Lower leg skin (tissue), 4 donors: ENCODE data around the gene GTF3A. TPM values are rescaled to one million over a fixed set of nuclear protein-coding genes. Genes with fewer than 3 reads are reported as not detected.

Experiments used
- DNase-seq, 2 donors: peaks; one replicate each; pipeline ENCODE4 v3.0.0-alpha.2; 2019; ENCODE audit warnings: low spot score in 2 of 2
- H3K4me3 ChIP-seq: fragments of 200-600 bp; sonication (generic); 2 replicates; pipeline ENCODE4 v1.5.1; 2017; ENCODE audit warnings: mild to moderate bottlenecking, low read depth; ENCODE audit not compliant: poor library complexity, severe bottlenecking
- CTCF ChIP-seq, 3 donors: fragments of 450-650 bp; IDR thresholded peaks; one replicate each; pipeline ENCODE4 v1.5.1; 2016; ENCODE audit warnings: antibody characterized with exemption in 3 of 3, mild to moderate bottlenecking in 3 of 3, moderate library complexity in 2 of 3
- POLR2A ChIP-seq, 2 donors: fragments of 450-650 bp; IDR thresholded peaks; one replicate each; pipeline ENCODE4 v1.6.1; 2016 to 2017; ENCODE audit warnings: antibody characterized with exemption in 2 of 2, mild to moderate bottlenecking in 1 of 2, moderate library complexity in 1 of 2
- WGBS, 2 donors: methylation state at CpG; one replicate each; pipeline ENCODE4 v1.1.5; 2018; 5-methylcytosine and 5-hydroxymethylcytosine counted together
- intact Hi-C: fragments of 100-400 bp; cut with DNase I; formaldehyde crosslinking; loops from one replicate; pipeline ENCODE4 v1.15.0; 2023; ENCODE audit warnings: low total_unique reads
- total RNA-seq, 4 donors: library from RNA; depleted of rRNA; stranded (reverse); fragments of >200 nt; gene quantifications; one replicate each; pipeline ENCODE4 v1.1.0, GENCODE V29; 2016

Gene GTF3A
- total RNA-seq, 4 donors from 2014 or later = 96.6 to 162 (median 101) TPM

DNA sequence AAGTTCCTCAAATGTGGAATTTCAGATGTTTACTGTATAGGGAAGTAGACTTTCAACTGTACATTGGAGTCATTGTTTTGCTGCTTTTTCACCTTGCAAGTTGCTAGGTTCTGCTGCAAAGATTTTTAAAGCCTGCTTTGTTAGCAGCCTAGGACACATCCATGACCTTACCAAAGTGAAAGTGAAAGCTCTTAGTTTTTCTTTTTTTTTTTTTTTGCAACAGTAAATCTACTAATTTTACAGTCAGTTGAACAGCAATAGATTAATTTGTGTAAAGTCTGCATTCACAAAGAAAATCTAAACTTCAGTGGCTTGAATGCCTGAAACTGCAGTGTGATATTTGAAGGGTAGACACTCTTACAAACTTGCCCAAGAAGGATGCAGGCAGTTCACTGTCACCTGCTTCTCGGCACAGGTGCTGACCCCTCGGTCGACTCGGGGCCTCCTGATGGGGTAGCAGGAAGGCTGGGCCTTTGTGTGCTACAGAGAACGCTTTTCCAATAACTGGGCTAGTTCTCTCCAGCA is 31.0 kb downstream of the GTF3A start:
- no peak for DNase-seq
- intact Hi-C loops = no loop called here
- H3K4me3 ChIP-seq = no peak overlapping the region
- TF ChIP-seq POLR2A (IDR thresholded peaks at IDR 0.05) (no peak), CTCF (IDR thresholded peaks at IDR 0.05) (no peak)
- 21 to 28% methylated on average over 5 of the region's 5 CpGs for WGBS, 2 donors

DNA sequence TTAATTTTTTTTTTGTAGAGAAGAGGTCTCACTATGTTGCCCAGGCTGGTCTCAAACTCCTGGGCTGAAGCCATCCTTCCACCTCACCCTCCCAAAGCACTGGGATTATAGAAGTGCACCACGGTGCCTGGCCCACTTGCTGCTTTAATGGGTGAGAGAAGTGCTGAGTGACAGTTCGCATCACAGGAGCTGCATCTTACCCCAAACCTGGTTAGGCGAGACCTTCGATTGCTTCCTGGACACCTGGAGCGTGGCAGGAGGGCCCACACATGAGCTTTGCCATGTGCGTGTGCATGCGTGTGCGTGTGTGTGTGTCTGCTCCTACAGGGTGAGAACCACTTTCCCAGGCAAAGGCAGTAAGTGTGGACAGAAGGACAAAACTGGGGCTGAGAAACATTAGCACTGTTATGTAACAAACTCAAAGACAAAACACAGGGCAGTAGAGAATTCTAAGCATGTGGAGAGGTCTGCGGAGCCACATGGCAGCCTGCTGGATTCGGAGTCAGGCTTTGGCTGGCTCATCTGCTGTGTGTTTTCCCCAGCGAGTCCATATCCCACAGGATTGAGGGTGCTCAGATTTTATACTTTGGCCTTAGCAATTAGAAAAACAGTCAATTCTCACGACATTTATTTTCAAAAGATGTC is 37.6 kb downstream of the GTF3A start:
- no peak for TF ChIP-seq POLR2A (IDR thresholded peaks at IDR 0.05)
- no peak for TF ChIP-seq CTCF (IDR thresholded peaks at IDR 0.05)
- H3K4me3 ChIP-seq = no peak overlapping the region
- DNase-seq = no peak
- 77 to 84% methylated on average over 12 of the region's 12 CpGs for WGBS, 2 donors
- intact Hi-C loops = no loop called here

- no peak overlapping the region for H3K4me3 ChIP-seq
- 86% methylated on average over 6 of the region's 6 CpGs for WGBS, 2 donors
- TF ChIP-seq POLR2A (IDR thresholded peaks at IDR 0.05) = no peak
- TF ChIP-seq CTCF (IDR thresholded peaks at IDR 0.05) = no peak
- no peak for DNase-seq
- intact Hi-C loops = no loop called here
Measured at GRCh38 chr13:27463500-27463899, 39.1 kb downstream of the GTF3A start.

DNA sequence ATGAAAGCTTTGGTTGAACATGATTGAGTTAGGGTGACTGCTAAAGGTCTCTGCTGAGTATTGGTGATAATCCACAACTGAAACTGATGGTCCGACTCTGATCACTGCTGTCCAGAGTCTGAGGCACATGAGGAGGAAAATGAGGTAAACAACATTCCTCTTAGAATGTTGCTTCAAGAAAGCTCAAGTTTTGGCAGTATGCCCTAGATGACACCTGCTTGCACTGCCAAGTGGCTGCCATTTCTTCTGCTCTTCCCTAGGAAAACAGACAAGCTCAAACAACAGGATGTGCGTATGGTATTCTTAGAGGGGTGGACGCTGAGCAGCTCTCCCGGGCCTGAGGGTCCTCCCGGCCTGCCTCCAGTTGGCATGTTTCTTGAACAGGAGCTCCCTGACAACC is 41.2 kb downstream of the GTF3A start:
- intact Hi-C loops = no loop called here
- no peak for DNase-seq
- TF ChIP-seq POLR2A (IDR thresholded peaks at IDR 0.05) = no peak
- no peak for TF ChIP-seq CTCF (IDR thresholded peaks at IDR 0.05)
- no peak overlapping the region for H3K4me3 ChIP-seq
- 54 to 76% methylated on average over 5 of the region's 5 CpGs for WGBS, 2 donors

DNA sequence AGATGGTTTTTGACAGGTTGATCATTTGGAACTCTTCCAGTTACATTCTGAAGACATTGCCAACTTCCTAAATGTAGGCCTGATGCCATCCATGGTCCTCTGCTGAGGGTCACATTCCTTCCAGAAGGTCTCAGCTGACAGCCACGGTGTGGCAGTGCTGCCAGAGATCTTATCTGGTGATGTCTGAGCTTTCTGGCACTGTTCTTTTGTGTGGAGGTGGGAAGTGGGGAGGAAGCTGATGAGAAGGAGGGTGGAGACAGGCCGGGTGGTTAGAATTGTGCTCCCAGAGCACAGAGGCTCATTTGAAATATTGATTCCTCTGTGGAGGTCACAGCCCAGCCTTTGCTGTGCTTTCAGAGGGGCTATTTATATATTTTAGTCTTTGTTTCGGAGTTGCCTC is 42.1 kb downstream of the GTF3A start:
- 12 to 33% methylated on average over 3 of the region's 3 CpGs for WGBS, 2 donors
- TF ChIP-seq POLR2A (IDR thresholded peaks at IDR 0.05) = no peak
- no peak for TF ChIP-seq CTCF (IDR thresholded peaks at IDR 0.05)

More for the DNA sequence above, 42.1 kb downstream of the GTF3A start:
- intact Hi-C loops = no loop called here
- no peak for DNase-seq
- no peak overlapping the region for H3K4me3 ChIP-seq
